HL-60/S4 treated with phorbol 12-myristate 13-acetate at 8.2 ng/mL for 4 days and 3 days (cell line): ENCODE results near the gene SAMD5.
"Not testable (repeated sequence)": the region's sequence is repeated elsewhere in the genome, so short reads cannot be mapped to it uniquely, and the experiment has no call there.

Experiments used
- in situ Hi-C: fragments of 300-500 bp; cut with MboI; formaldehyde crosslinking; loops from 2 replicates; pipeline ENCODE4 v1.15.0; 2022; ENCODE audit warnings: low sequenced_read_pairs

The SAMD5 gene

GRCh38 chr6:147527197-147527596 lies 18.7 kb downstream of the SAMD5 start:
- in situ Hi-C loops, result no loop called here

GRCh38 chr6:147528511-147529145 lies 20.1 kb downstream of the SAMD5 start:
- in situ Hi-C loops, result no loop called here

- in situ Hi-C loops, result no loop called here
These were observed 21.9 kb downstream of the SAMD5 start for GRCh38 chr6:147530132-147531060.

GRCh38 chr6:147531321-147531720 lies 22.8 kb downstream of the SAMD5 start:
- in situ Hi-C loops, result no loop called here

- in situ Hi-C loops, result no loop called here
These were observed 25.8 kb downstream of the SAMD5 start for GRCh38 chr6:147534116-147534860.

- in situ Hi-C loops, result no loop called here
These were observed 30.3 kb downstream of the SAMD5 start for GRCh38 chr6:147538821-147539220.

GRCh38 chr6:147540075-147540474 lies 31.6 kb downstream of the SAMD5 start:
- in situ Hi-C loops, result no loop called here

GRCh38 chr6:147542436-147542835 lies 33.9 kb downstream of the SAMD5 start:
- in situ Hi-C loops, result not testable (repeated sequence)

GRCh38 chr6:147544420-147544819 lies 35.9 kb downstream of the SAMD5 start:
- in situ Hi-C loops, result no loop called here

- in situ Hi-C loops, result no loop called here
These were observed 38.2 kb downstream of the SAMD5 start for GRCh38 chr6:147546501-147547368.

GRCh38 chr6:147547369-147547902 lies 38.9 kb downstream of the SAMD5 start:
- in situ Hi-C loops, result no loop called here

GRCh38 chr6:147548921-147549475 lies 40.5 kb downstream of the SAMD5 start:
- in situ Hi-C loops, result no loop called here

- in situ Hi-C loops, result no loop called here
These were observed 41.0 kb downstream of the SAMD5 start for GRCh38 chr6:147549531-147549930.

GRCh38 chr6:147551976-147552375 lies 43.5 kb downstream of the SAMD5 start:
- in situ Hi-C loops, result no loop called here

- in situ Hi-C loops, result no loop called here
These were observed 44.6 kb downstream of the SAMD5 start for GRCh38 chr6:147553099-147553498.

GRCh38 chr6:147554281-147554680 lies 45.8 kb downstream of the SAMD5 start:
- in situ Hi-C loops, result no loop called here

- in situ Hi-C loops, result no loop called here
These were observed 50.5 kb downstream of the SAMD5 start for GRCh38 chr6:147559006-147559405.

GRCh38 chr6:147560670-147561069 lies 52.2 kb downstream of the SAMD5 start:
- in situ Hi-C loops, result no loop called here

GRCh38 chr6:147561726-147562125 lies 53.2 kb downstream of the SAMD5 start:
- in situ Hi-C loops, result no loop called here

GRCh38 chr6:147563472-147563871 lies 55.0 kb downstream of the SAMD5 start:
- in situ Hi-C loops, result no loop called here
